DOHH2 (cell line): ENCODE results near the gene RFXANK.
A peak's percentile ranks its signal among the peaks of the same experiment; 100 is the strongest.

Source experiments
- H3F3A ChIP-seq: fragments of 200-600 bp; sonication (generic), shearing (Covaris generic); 2 replicates; pipeline ENCODE4 v1.6.0; 2016; ENCODE audit warnings: antibody characterized with exemption, mild to moderate bottlenecking; ENCODE audit not compliant: control insufficient read depth, insufficient read depth
- H3K27ac ChIP-seq: fragments of 200-600 bp; sonication (generic); 2 replicates; pipeline ENCODE4 v1.5.1; 2014; ENCODE audit warnings: low read depth, mild to moderate bottlenecking, low read length, moderate library complexity
- H3K27me3 ChIP-seq: fragments of 200-600 bp; sonication (generic); 2 replicates; pipeline ENCODE4 v1.6.1; 2014; ENCODE audit warnings: mild to moderate bottlenecking, low read length, mixed read lengths; ENCODE audit not compliant: control insufficient read depth
- H3K36me3 ChIP-seq: fragments of 200-600 bp; sonication (generic); 2 replicates; pipeline ENCODE4 v1.6.1; 2014; ENCODE audit warnings: mild to moderate bottlenecking, low read length, moderate library complexity, mixed read lengths; ENCODE audit not compliant: control insufficient read depth
- H3K4me1 ChIP-seq: fragments of 200-600 bp; sonication (generic); 2 replicates; pipeline ENCODE4 v1.6.1; 2014; ENCODE audit warnings: mild to moderate bottlenecking, low read length, mixed read lengths; ENCODE audit not compliant: control insufficient read depth
- H3K4me2 ChIP-seq: fragments of 200-600 bp; sonication (generic); 2 replicates; pipeline ENCODE4 v1.6.0; 2014; ENCODE audit warnings: mild to moderate bottlenecking, low read length, moderate library complexity
- H3K4me3 ChIP-seq: fragments of 200-600 bp; sonication (generic); 2 replicates; pipeline ENCODE4 v1.5.1; 2014; ENCODE audit warnings: mild to moderate bottlenecking, low read length, mixed read lengths
- H3K79me2 ChIP-seq: fragments of 200-600 bp; sonication (generic); 2 replicates; pipeline ENCODE4 v1.6.1; 2014; ENCODE audit warnings: mild to moderate bottlenecking, low read length, mixed read lengths; ENCODE audit not compliant: control insufficient read depth
- H3K9me2 ChIP-seq: fragments of 200-600 bp; sonication (generic); replicated peaks from 2 replicates; pipeline ENCODE4 v1.6.1; 2014; ENCODE audit warnings: mild to moderate bottlenecking, low read length, mixed read lengths; ENCODE audit not compliant: control insufficient read depth
- H3K9me3 ChIP-seq: fragments of 200-600 bp; sonication (generic); 2 replicates; pipeline ENCODE4 v1.6.1; 2014; ENCODE audit warnings: antibody characterized with exemption, low read length, mixed read lengths; ENCODE audit not compliant: control insufficient read depth, insufficient read depth
- H4K20me1 ChIP-seq: fragments of 200-600 bp; sonication (generic); 2 replicates; pipeline ENCODE4 v1.6.0; 2014; ENCODE audit warnings: low read depth, mild to moderate bottlenecking, antibody characterized with exemption, low read length, moderate library complexity; ENCODE audit not compliant: control insufficient read depth, insufficient read depth
- CTCF ChIP-seq: fragments of 200-600 bp; sonication (generic); IDR thresholded peaks from one replicate; pipeline ENCODE4 v1.5.1; 2014; ENCODE audit warnings: antibody characterized with exemption, mild to moderate bottlenecking, low read depth, low read length; ENCODE audit not compliant: poor library complexity, severe bottlenecking
- EZH2phosphoT487 ChIP-seq: fragments of 200-600 bp; sonication (generic); IDR thresholded peaks from 2 replicates; pipeline ENCODE4 v1.6.1; 2017; ENCODE audit warnings: borderline replicate concordance, mild to moderate bottlenecking, antibody characterized with exemption, low read length, moderate library complexity, mixed read lengths

Gene RFXANK

GRCh38 chr19:19192078-19192882 lies at the start of gene RFXANK, which contains the start of gene BORCS8:
Gene RFXANK (plus strand): TSS chr19:19192258. CDS start chr19:19193947, 1,689 bp downstream.
Gene BORCS8 (minus strand): TSS chr19:19192152. CDS start chr19:19192117, 35 bp downstream.
- H3K4me3 ChIP-seq, result peak within 1 kb of the TSS; percentile 95
- H3K79me2 ChIP-seq, result peaks cover 59% of the 10 kb centered on the region
- H3F3A ChIP-seq, result no peaks in the 10 kb centered on the region
- H4K20me1 ChIP-seq, result no peaks in the 10 kb centered on the region
- H3K36me3 ChIP-seq, result peaks cover 39% of the 10 kb centered on the region
- H3K4me2 ChIP-seq, result peak within 1 kb of the TSS; percentile 97
- peak within 1 kb of the TSS; percentile 89 for H3K27ac ChIP-seq
- H3K9me3 ChIP-seq, result no peaks in the 10 kb centered on the region
- H3K27me3 ChIP-seq, result no peaks in the 10 kb centered on the region
- peaks cover 29% of the 10 kb centered on the region for H3K4me1 ChIP-seq
- H3K9me2 ChIP-seq, result no peaks in the 10 kb centered on the region
- no peak for TF ChIP-seq CTCF
- no peak for TF ChIP-seq EZH2phosphoT487

- no peak overlapping the region for H3K27ac ChIP-seq
- no peaks in the 10 kb centered on the region for H3K9me3 ChIP-seq
- peaks cover 33% of the 10 kb centered on the region for H3K36me3 ChIP-seq
- H3F3A ChIP-seq, result peaks cover 48% of the 10 kb centered on the region
- H3K4me3 ChIP-seq, result no peak overlapping the region
- no peaks in the 10 kb centered on the region for H3K9me2 ChIP-seq
- no peak overlapping the region for H3K4me2 ChIP-seq
- H3K79me2 ChIP-seq, result peaks cover 8% of the 10 kb centered on the region
- H3K27me3 ChIP-seq, result no peaks in the 10 kb centered on the region
- H4K20me1 ChIP-seq, result no peaks in the 10 kb centered on the region
- no peak for TF ChIP-seq EZH2phosphoT487
- no peak for TF ChIP-seq CTCF
- peaks cover 63% of the 10 kb centered on the region for H3K4me1 ChIP-seq
These were observed 49.7 kb upstream of the RFXANK start for GRCh38 chr19:19142347-19142746.

GRCh38 chr19:19145281-19145680 lies 46.8 kb upstream of the RFXANK start:
- peak overlapping the region; percentile 24; the same call in 1 of the 2 replicates for H3K4me3 ChIP-seq
- no peaks in the 10 kb centered on the region for H3K9me2 ChIP-seq
- H3K9me3 ChIP-seq, result no peaks in the 10 kb centered on the region
- H3K79me2 ChIP-seq, result peaks cover 3% of the 10 kb centered on the region; the same call in 1 of the 2 replicates
- H3K27me3 ChIP-seq, result no peaks in the 10 kb centered on the region
- no peaks in the 10 kb centered on the region for H4K20me1 ChIP-seq
- H3K4me1 ChIP-seq, result peaks cover 65% of the 10 kb centered on the region
- peak overlapping the region; percentile 78 for H3K27ac ChIP-seq
- peaks cover 57% of the 10 kb centered on the region for H3K36me3 ChIP-seq
- peak overlapping the region; percentile 50 for H3K4me2 ChIP-seq
- TF ChIP-seq CTCF (no peak), EZH2phosphoT487 (no peak)
- H3F3A ChIP-seq, result peaks cover 50% of the 10 kb centered on the region
